Activated naive CD4-positive, alpha-beta T cell treated with Interleukin-2 at 50 U/mL for 16 hours (primary cell): Measurements from ENCODE around the gene EPHA4.

Experiments
- DNase-seq: peaks from one replicate; pipeline ENCODE4 v3.0.0-alpha.2; 2020

Gene EPHA4

DNA sequence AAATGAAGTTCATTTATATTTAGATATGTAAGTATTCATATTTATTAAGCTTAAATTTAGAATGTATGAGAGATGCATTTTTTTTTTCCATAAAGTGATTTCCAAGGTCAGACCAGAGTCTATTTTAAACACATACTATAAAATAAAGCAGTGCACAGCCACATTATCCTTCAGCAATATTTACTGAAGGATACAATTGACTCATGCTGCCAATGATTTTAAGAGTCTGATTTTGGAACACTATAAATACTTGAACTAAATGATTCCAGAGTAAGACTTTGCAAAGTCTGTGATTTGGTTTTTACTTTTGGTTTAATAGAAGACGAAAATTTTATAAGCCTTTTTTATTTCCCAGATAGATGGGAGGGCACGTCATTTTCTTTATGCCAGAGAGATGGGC is 107.1 kb downstream of the EPHA4 start:
- no peak for DNase-seq

DNA sequence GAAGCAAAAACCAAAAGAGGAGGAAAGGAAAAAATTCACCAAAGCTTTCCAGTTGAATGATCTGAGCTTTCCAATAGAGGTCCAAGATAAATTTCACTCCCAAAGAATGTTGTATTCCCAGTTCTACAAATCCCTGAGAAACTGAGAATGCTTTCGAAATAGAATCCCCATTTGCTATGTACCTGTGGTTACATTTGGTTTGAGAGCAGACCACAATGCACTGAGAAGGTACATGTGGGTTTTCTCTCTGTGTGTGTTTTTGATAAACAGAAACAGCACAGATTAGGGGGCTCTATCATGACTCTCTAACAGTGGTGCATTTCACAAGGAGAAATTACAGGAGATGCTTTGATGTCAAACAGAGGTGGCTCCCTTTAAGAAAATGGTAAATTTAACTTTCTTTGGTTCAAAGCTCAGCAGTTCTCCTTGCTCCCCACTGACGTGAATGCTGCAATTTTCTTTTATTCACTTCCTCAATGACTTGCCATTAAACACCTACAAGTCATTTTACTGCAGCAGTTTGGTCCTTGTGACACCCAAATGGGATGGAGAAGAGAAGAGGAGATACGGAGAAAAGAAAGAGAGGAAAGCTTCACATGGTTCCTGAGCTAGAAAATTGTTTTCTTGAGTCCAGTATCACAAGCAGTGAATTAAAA is 108.7 kb downstream of the EPHA4 start:
- DNase-seq, result no peak

- no peak for DNase-seq
These were observed 110.2 kb downstream of the EPHA4 start for GRCh38 chr2:221461901-221462300.

DNA sequence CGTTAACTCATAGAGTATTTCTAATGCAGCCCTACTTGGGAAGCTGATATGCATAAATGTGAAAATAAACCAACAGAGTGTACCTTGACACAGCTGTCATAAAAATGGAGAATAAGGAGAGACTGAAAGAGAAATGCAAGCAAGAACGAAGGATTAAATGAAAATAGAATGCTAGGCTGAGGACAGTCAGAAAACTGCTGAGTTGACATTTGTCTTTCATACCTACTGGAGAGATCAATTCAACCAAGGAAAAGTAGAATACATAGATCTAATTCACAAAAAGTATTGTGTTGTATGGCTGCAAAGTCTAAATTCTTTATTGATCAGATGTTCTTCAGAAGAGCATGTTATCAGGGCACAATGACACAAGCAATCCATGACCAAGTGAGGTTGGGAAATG is 112.0 kb downstream of the EPHA4 start:
- no peak for DNase-seq

- DNase-seq, result no peak
These were observed 113.5 kb downstream of the EPHA4 start for GRCh38 chr2:221458578-221458977.

- DNase-seq, result no peak
These were observed 116.9 kb downstream of the EPHA4 start for GRCh38 chr2:221455214-221455613.

DNA sequence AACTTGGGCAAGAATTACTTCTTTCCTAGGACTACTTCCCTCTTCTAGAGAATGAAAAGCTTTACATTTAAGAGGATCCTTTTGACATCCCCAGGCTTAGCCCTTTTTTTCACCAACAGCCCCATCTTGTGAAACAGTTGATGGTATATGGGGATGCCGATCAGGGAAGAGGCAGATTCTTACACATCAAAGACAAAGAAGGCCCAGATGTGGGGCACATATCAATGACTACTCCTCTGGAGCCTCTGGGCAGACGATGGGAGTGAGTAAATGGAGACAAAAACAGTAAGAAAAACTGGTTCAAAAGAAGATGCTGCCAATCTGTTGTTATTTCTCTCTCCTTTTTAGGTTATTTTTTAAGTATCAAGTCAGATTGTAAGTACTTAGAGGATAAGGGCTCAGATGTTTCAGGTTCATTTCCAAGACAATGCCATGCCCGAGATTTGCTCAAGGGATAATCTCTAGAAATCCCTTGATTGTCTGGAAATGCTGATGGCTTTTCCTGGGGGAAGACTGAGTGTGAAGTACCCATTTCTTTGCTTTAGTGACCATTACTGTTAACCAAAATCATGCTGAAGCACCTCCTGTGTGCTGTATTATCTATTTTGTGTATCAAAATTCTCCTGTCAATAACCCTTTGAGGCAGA is 117.5 kb downstream of the EPHA4 start:
- DNase-seq, result no peak

GRCh38 chr2:221451862-221452788 is 120.0 kb downstream of the EPHA4 start:
- no peak for DNase-seq

DNA sequence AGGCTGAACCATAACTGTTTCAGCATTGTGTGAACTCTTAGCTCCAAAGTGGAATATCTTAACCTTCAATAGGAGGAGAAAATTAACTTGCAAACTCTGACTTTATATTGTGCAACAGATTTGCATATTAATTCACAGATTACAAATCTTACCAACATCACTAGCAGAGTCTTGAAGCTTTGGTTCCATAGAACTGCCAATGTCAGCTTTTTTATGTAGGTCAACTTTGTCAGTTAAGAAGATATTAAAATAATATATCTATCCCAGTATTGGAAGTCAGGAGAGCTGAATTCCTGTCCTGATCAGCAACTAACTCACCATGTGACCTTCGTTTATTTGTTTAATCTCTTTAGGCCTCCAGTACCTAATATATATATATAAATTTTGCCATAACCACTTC is 121.8 kb downstream of the EPHA4 start:
- no peak for DNase-seq

- no peak for DNase-seq
These were observed 122.7 kb downstream of the EPHA4 start for GRCh38 chr2:221449406-221449805.

- DNase-seq, result no peak
These were observed 123.2 kb downstream of the EPHA4 start for GRCh38 chr2:221448844-221449390.

- no peak for DNase-seq
These were observed 123.9 kb downstream of the EPHA4 start for GRCh38 chr2:221448057-221448843.

GRCh38 chr2:221447310-221447709 is 124.8 kb downstream of the EPHA4 start:
- DNase-seq, result no peak

DNA sequence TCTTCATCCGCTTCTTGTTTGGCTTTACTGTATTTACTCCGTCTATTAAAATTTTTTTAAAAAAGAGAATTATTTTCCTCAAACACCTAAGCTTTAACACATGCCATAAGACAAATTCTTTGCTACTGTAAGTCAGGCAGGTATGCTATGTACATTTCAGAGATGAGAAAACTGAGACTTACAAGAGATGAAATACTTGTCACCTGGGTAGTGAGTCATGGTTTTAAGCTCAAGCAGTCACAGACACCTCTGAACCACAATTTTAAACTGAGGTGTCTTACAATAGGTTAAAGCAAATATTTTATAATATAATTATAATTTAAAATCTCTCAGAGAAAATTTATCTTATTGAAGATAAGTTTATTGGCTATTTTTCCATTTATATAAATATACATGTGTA is 126.0 kb downstream of the EPHA4 start:
- no peak for DNase-seq

DNA sequence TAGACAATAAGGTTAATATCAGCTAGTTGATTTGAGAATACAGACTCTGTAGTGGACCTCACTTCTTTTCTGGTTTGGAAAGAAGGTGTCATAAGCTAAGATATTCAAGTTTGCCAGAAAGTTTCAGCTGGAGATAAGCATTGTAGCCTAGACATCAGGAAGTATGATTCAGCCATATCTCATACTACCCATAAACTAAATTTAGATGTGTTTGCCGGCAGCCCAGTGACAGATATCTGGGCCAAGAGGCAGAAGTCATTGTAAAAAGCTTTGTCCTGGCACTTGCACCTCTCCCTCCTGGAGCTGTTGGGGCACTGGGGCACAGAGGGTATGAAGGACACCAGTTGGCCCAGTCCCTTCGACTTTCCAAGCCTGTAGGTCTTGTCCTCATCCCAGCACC is 128.0 kb downstream of the EPHA4 start:
- no peak for DNase-seq

DNA sequence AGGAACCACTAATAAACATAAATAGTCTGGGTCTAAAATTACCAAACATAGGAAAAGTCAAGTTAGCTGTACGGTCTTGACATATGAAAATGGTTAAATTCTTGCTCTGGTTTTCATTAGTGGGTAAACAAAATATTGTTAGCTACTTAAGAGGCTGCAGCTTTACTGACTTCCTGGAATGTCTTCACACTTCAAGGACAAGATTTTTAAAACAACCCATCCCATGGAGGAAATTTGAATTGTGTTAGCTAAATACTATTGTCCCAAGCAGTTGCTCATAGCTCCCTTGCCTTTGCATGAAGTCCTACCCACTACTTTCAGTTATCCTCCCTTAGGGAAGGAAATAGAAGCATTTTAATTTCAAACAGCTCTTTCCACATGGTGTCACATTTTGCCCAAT is 128.5 kb downstream of the EPHA4 start:
- DNase-seq, result no peak

GRCh38 chr2:221442128-221442527 is 130.0 kb downstream of the EPHA4 start:
- no peak for DNase-seq

DNA sequence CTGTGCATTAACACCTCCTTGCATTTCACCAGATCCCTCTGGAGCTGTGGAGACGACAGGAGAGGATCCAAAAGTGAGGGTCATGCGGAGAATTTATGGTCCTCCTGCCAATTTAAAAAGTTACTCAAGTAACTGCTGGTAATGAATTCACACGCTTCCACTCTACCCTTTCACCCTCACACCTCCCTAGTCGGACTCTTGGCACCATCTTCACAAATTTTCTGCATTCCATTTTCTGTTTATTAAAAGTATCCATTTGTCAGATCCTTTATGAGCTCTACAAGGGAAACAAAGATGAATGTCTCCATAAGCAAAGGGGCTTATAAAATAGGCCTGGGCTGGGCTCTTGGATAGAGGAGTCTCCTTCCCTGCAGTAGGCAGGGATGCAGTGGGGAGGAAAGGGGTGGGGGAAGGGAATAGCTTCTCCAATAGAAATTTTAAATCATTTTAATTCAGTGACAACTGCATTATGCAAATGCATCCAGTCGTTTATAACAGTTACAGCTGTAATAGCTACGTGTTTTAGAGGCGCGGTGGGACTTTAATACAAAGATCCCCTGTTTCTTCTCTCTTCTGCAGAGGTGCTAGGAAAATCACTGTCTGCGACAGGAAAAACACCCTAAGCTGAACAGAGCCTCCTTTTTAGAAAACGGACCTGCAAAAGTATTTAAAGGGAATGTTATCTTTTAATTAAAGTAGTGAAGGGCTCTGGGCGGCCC is 132.2 kb downstream of the EPHA4 start:
- no peak for DNase-seq

DNA sequence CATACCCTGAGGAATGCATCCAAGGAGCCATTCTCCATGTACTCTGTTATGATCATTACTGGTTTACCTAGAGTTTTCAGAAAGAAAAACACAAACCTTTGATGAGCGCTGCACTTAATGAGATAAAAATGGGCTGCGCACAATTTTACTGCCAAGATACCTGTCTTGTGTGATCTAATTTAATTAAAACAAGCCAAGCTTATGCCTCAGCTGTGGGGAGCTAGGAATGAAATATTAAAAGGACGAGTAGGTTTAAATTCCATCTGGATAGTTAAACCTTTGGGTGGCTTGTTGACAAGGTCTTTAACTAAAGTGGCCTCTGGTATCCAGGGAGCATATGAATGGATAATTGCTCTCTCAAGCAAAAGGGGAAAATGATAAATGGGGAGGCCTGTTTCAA is 135.0 kb downstream of the EPHA4 start:
- DNase-seq, result no peak

DNA sequence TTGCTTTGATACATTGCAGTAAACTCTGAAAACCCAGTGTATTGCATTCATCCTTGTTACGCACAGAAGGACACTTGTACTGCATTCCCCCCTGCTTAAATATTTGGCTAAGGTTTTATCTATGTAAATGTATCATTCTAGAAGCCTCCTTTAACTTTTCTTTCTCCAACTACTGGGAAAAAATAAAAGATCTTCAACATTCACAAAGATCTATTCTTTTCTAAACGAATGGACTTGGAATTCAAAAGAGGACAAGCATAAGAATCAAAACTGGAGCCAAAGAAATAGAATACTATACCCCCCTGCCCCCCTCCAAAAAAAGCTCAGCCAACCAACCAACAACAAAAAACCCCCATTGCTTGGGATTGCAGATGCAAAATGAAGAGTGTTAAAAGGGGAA is 136.9 kb downstream of the EPHA4 start:
- no peak for DNase-seq

GRCh38 chr2:221434142-221434541 is 138.0 kb downstream of the EPHA4 start:
- no peak for DNase-seq

DNA sequence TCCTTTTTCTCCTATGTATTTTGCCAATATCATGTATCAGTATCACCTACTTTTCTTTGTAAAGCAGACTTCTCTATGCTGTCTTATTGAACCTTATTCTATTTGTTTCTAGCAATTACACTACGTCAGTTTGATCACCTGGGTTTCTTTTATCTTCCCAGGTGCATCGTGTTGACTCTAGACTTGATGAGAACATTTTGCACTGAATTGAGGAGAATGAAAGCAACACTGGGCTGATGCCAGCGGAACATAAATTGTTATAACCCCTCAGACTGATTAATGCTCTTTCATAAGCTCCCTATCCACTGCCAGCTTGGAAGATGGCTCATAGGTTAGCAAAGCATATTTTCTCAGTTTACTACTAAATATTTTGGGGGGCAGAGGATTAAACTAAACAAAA is 140.6 kb downstream of the EPHA4 start:
- no peak for DNase-seq
